ENCODE measurements around the gene SFMBT1.

The SFMBT1 gene

GRCh38 chr3:52915294-52915693, 130.6 kb downstream of the SFMBT1 start:
- no peak overlapping the region for H3K4me3 ChIP-seq (ENCODE audit: extremely low read depth, insufficient read depth, low read length, poor library complexity, severe bottlenecking)
- H3K27ac ChIP-seq (ENCODE audit: low read depth, low read length, severe bottlenecking), result no peak overlapping the region
- no peaks in the 10 kb centered on the region for H3K4me1 ChIP-seq (ENCODE audit: control insufficient read depth, insufficient read depth, low read length, poor library complexity, severe bottlenecking)
- WGBS, 2 experiments (ENCODE audit: insufficient coverage in 2 of 2), result 88 to 100% methylated on average over 2 to 4 of the region's 6 CpGs
- H3K9me3 ChIP-seq (ENCODE audit: control insufficient read depth, low read length), result no peaks in the 10 kb centered on the region
- no peaks in the 10 kb centered on the region for H3K36me3 ChIP-seq (ENCODE audit: control insufficient read depth, insufficient read depth, low read length)

- Histone ChIP-seq H3K4me1 (ENCODE audit: control insufficient read depth, insufficient read depth, low read length, poor library complexity, severe bottlenecking) (no peaks in the 10 kb centered on the region), H3K9me3 (ENCODE audit: control insufficient read depth, low read length) (no peaks in the 10 kb centered on the region), H3K4me3 (ENCODE audit: extremely low read depth, insufficient read depth, low read length, poor library complexity, severe bottlenecking) (no peak overlapping the region), H3K27ac (ENCODE audit: low read depth, low read length, severe bottlenecking) (peak overlapping the region; percentile 36), H3K36me3 (ENCODE audit: control insufficient read depth, insufficient read depth, low read length) (no peaks in the 10 kb centered on the region)
- 93% methylated on average over 5 of the region's 9 CpGs for WGBS, 2 experiments (ENCODE audit: insufficient coverage in 2 of 2)
Observed at GRCh38 chr3:52912885-52913731, 132.8 kb downstream of the SFMBT1 start.

DNA sequence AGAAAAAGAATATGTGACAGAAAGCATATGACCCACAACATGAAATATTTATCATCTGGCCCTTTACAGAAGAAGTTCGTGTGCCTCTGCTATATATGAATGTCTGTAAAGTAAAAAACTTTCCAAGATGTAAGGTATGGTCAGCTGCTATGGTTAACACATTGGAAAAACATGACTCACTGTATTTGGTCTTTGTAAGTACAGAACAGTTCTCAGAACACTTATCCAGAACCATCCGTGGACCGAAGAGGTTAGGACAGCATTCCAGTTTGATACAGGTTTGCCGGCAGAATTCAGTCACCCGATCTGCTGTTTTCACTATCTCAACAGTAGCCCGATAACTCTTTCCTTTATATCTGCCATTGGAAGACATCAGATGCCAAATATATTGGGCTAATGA, 135.1 kb downstream of the SFMBT1 start:
- Histone ChIP-seq H3K4me1 (ENCODE audit: control insufficient read depth, insufficient read depth, low read length, poor library complexity, severe bottlenecking) (no peaks in the 10 kb centered on the region), H3K9me3 (ENCODE audit: control insufficient read depth, low read length) (no peaks in the 10 kb centered on the region), H3K27ac (ENCODE audit: low read depth, low read length, severe bottlenecking) (no peak overlapping the region), H3K36me3 (ENCODE audit: control insufficient read depth, insufficient read depth, low read length) (no peaks in the 10 kb centered on the region), H3K4me3 (ENCODE audit: extremely low read depth, insufficient read depth, low read length, poor library complexity, severe bottlenecking) (no peak overlapping the region)
- 95 to 98% methylated on average over 4 to 5 of the region's 6 CpGs for WGBS, 2 experiments (ENCODE audit: insufficient coverage in 2 of 2)

GRCh38 chr3:52907497-52907896, 138.4 kb downstream of the SFMBT1 start:
- H3K9me3 ChIP-seq (ENCODE audit: control insufficient read depth, low read length), result no peaks in the 10 kb centered on the region
- no peak overlapping the region for H3K27ac ChIP-seq (ENCODE audit: low read depth, low read length, severe bottlenecking)
- H3K36me3 ChIP-seq (ENCODE audit: control insufficient read depth, insufficient read depth, low read length), result no peaks in the 10 kb centered on the region
- H3K4me3 ChIP-seq (ENCODE audit: extremely low read depth, insufficient read depth, low read length, poor library complexity, severe bottlenecking), result no peak overlapping the region
- WGBS, 2 experiments (ENCODE audit: insufficient coverage in 2 of 2), result 82 to 98% methylated on average over 3 to 4 of the region's 5 CpGs
- H3K4me1 ChIP-seq (ENCODE audit: control insufficient read depth, insufficient read depth, low read length, poor library complexity, severe bottlenecking), result no peaks in the 10 kb centered on the region

- no peaks in the 10 kb centered on the region for H3K4me1 ChIP-seq (ENCODE audit: control insufficient read depth, insufficient read depth, low read length, poor library complexity, severe bottlenecking)
- no CpG with 5 or more reads among the region's 1 CpG for WGBS, 2 experiments (ENCODE audit: insufficient coverage in 2 of 2)
- H3K36me3 ChIP-seq (ENCODE audit: control insufficient read depth, insufficient read depth, low read length), result no peaks in the 10 kb centered on the region
- no peaks in the 10 kb centered on the region for H3K9me3 ChIP-seq (ENCODE audit: control insufficient read depth, low read length)
- no peak overlapping the region for H3K27ac ChIP-seq (ENCODE audit: low read depth, low read length, severe bottlenecking)
- no peak overlapping the region for H3K4me3 ChIP-seq (ENCODE audit: extremely low read depth, insufficient read depth, low read length, poor library complexity, severe bottlenecking)
Observed at GRCh38 chr3:52904552-52904951, 141.3 kb downstream of the SFMBT1 start.

DNA sequence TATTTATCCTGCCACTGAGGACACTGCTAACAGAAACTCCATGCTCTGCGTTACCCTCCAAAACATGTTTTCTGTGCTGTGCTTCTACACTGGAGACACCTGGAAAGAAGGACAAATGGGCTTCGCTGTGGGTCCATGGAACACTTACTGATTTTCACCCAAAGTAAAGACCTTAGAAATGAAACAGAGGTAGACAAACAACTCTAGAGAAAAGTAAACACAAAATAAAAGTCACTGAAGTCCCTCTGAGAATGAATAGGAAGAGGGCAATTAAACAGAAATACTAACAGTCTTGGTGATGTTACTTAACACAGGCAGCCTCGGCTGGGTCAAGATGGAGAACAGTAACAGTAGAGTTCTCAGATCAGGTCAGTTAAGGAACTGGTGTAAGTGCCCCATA, 141.9 kb downstream of the SFMBT1 start:
- H3K4me3 ChIP-seq (ENCODE audit: extremely low read depth, insufficient read depth, low read length, poor library complexity, severe bottlenecking), result no peak overlapping the region
- H3K9me3 ChIP-seq (ENCODE audit: control insufficient read depth, low read length), result no peaks in the 10 kb centered on the region
- 90 to 100% methylated on average over 1 to 2 of the region's 3 CpGs for WGBS, 2 experiments (ENCODE audit: insufficient coverage in 2 of 2)
- H3K36me3 ChIP-seq (ENCODE audit: control insufficient read depth, insufficient read depth, low read length), result no peaks in the 10 kb centered on the region
- no peaks in the 10 kb centered on the region for H3K4me1 ChIP-seq (ENCODE audit: control insufficient read depth, insufficient read depth, low read length, poor library complexity, severe bottlenecking)
- no peak overlapping the region for H3K27ac ChIP-seq (ENCODE audit: low read depth, low read length, severe bottlenecking)

DNA sequence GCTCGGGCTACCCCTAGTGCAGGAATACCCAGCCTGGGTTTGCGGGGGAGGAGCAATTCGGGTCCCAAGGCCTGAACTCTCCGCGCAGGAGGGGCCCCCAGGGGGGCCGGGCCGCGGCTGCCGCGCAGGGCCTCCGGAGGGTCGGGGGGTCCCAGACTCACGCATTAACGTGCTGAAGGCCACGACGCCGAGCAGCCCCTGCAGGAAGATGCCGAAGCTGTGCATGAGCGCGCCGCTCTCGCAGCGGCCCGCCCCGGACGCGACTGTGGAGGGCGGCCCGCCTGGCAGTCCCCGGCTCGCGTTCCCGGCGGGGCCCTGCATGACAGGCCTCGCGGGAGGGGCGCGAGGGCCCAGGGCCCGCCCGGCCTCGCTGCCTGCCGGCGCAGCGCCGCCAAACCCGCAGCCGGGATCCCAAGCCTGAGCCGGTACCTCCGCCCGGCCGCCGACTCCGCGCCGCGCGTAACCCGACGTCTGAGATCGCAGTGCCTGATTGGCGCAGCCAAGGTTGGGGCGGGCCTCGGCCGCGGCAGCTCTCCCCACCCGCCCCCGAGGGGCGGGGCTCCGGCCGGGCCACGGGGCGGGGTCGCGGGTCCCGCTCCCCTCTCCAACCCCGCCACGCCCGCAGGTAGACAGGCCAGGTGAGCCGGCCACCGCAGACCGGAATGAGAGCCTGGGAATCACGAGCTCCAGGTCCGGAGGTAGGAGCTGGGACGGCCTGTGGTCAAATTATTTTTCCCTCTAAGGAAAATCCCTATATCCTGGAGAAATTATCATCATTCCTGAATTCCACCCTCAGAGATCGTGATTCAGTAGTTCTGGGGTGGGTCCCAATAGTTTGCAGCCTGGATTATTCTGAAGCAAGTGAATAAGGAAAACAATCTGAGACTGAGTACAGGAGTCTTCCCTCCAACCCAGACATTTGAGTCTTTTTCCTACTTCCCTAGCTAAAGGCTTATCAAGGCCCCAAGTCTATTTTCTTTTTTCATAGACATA, 148.4 kb downstream of the SFMBT1 start, which contains the start of gene STIMATE:
Gene STIMATE, minus strand, starts transcription at position 419 of the 993 bp plus-strand sequence. Its CDS starts 98 bp downstream, at position 321.
- Histone ChIP-seq H3K9me3 (ENCODE audit: control insufficient read depth, low read length) (no peaks in the 10 kb centered on the region), H3K4me1 (ENCODE audit: control insufficient read depth, insufficient read depth, low read length, poor library complexity, severe bottlenecking) (peaks cover 9% of the 10 kb centered on the region), H3K36me3 (ENCODE audit: control insufficient read depth, insufficient read depth, low read length) (no peaks in the 10 kb centered on the region), H3K27ac (ENCODE audit: low read depth, low read length, severe bottlenecking) (no peak within 1 kb of the TSS), H3K4me3 (ENCODE audit: extremely low read depth, insufficient read depth, low read length, poor library complexity, severe bottlenecking) (peak within 1 kb of the TSS; percentile 70)
- WGBS, 2 experiments (ENCODE audit: insufficient coverage in 2 of 2), result 0 to 1% methylated on average over 40 to 59 of the region's 85 CpGs

- Histone ChIP-seq H3K36me3 (ENCODE audit: control insufficient read depth, insufficient read depth, low read length) (no peaks in the 10 kb centered on the region), H3K4me3 (ENCODE audit: extremely low read depth, insufficient read depth, low read length, poor library complexity, severe bottlenecking) (peak overlapping the region; percentile 70), H3K4me1 (ENCODE audit: control insufficient read depth, insufficient read depth, low read length, poor library complexity, severe bottlenecking) (peaks cover 9% of the 10 kb centered on the region), H3K9me3 (ENCODE audit: control insufficient read depth, low read length) (no peaks in the 10 kb centered on the region), H3K27ac (ENCODE audit: low read depth, low read length, severe bottlenecking) (no peak overlapping the region)
- WGBS, 2 experiments (ENCODE audit: insufficient coverage in 2 of 2), result 7 to 10% methylated on average over 9 of the region's 9 CpGs
Observed at GRCh38 chr3:52896613-52897012, 149.3 kb downstream of the SFMBT1 start.

- H3K4me3 ChIP-seq (ENCODE audit: extremely low read depth, insufficient read depth, low read length, poor library complexity, severe bottlenecking), result peak overlapping the region; percentile 70
- WGBS, 2 experiments (ENCODE audit: insufficient coverage in 2 of 2), result no CpG with 5 or more reads among the region's 3 CpGs
- H3K27ac ChIP-seq (ENCODE audit: low read depth, low read length, severe bottlenecking), result no peak overlapping the region
- peaks cover 12% of the 10 kb centered on the region for H3K4me1 ChIP-seq (ENCODE audit: control insufficient read depth, insufficient read depth, low read length, poor library complexity, severe bottlenecking)
- no peaks in the 10 kb centered on the region for H3K36me3 ChIP-seq (ENCODE audit: control insufficient read depth, insufficient read depth, low read length)
- no peaks in the 10 kb centered on the region for H3K9me3 ChIP-seq (ENCODE audit: control insufficient read depth, low read length)
Observed at GRCh38 chr3:52896151-52896550, 149.7 kb downstream of the SFMBT1 start.

DNA sequence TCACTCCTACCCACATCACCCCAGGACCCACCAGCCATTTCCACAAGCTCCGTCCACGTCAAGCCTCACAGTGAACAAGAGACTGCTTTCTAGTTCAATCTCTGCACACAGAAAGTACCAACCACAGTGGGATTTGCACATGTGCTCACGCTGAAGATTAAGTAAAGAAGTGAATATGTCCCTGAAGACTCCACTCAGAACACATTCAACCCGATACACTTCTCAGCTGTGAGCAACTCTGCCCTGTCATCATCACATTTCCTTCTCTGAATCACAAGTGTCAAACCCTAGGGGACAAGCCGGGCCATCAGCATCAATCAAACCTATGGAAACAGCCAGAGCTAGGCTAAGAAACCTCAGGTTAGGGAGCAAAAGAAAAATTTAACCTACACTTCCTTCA, 150.5 kb downstream of the SFMBT1 start:
- WGBS, 2 experiments (ENCODE audit: insufficient coverage in 2 of 2), result 67 to 73% methylated on average over 2 to 3 of the region's 5 CpGs
- Histone ChIP-seq H3K4me3 (ENCODE audit: extremely low read depth, insufficient read depth, low read length, poor library complexity, severe bottlenecking) (no peak overlapping the region), H3K9me3 (ENCODE audit: control insufficient read depth, low read length) (no peaks in the 10 kb centered on the region), H3K4me1 (ENCODE audit: control insufficient read depth, insufficient read depth, low read length, poor library complexity, severe bottlenecking) (peaks cover 15% of the 10 kb centered on the region), H3K27ac (ENCODE audit: low read depth, low read length, severe bottlenecking) (no peak overlapping the region), H3K36me3 (ENCODE audit: control insufficient read depth, insufficient read depth, low read length) (no peaks in the 10 kb centered on the region)
